ENCODE results near the gene ZSCAN25. TPM values are rescaled to one million over a fixed set of nuclear protein-coding genes. Genes with fewer than 3 reads are reported as not detected.
A peak's percentile ranks its signal among the peaks of the same experiment; 100 is the strongest.
"Not testable (repeated sequence)": the region's sequence is repeated elsewhere in the genome, so short reads cannot be mapped to it uniquely, and the experiment has no call there.

The ZSCAN25 gene
- 1 to 10 TPM; 9.4 to 9.7 TPM for total RNA-seq
- long read RNA-seq, partial matches to known transcripts = 0 of 6 reads
- long read RNA-seq, other reads (novel, unspliced or antisense) = 6 of 6 reads

DNA sequence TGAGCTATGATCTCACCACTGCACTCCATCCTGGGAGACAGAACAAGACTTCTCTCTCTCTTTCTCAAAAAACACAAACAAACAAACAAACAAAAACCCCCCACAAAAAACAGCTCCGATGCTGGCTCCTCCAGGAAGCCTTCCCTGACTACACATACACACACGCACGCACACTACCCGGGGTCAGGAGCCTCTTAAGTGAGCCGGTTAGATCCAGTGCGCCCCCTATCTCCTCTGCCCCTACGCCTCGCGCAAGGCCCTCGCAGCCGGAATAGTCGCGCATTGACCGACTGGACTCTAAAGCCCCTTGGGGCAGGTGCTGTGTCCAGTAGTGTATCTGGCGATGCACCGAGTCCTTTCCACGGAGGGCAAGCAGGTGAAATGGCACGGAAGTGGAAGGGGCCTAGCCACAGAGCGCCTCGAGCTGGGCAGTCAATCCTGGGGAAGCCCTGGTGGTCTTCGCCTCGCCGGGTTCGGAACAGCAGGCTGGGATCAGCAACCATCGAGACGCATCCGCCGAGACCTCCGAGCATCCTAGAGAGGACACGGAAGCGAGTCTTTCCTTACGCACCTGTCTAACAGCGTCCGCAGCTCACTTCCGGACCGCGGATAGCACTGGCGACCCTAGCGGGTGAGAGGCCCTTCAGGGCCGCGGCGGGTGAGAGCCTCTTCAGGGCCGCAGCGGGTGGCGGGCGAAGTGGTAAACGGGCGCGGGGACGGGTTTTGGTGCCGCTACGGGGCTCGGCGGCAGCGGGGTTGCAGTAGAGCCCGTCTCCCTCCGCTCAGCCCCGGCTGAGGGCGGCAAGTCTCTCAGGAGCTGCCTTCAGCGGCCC, at the start of gene ZSCAN25:
Gene ZSCAN25, plus strand, starts transcription at position 588 of the 833 bp plus-strand sequence. CDS start 2,661 bp downstream, outside the sequence.
- DNase-seq (peak; percentile 91), ATAC-seq (peak; percentile 98 to 99)
- intact Hi-C loops (cut with DNase I) = no loop called here

DNA sequence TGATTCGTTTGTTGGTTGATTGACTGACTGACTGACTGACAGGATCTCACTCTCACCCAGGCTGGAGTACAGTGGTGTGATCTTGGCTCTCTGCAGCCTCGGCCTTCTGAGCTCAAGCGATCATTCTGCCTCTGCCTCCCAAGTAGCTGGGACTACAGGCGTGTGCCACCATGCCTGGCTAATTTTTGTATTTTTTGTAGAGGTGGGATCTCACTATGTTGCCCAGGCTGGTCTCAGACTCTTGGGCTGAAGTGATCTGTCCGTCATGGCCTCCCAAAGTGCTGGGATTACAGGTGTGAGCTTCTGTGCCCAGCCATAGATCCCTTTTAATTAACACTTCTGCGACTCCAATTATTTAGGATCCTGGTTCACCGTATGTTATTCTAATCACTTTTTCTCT, 48.0 kb upstream of the ZSCAN25 start:
- intact Hi-C loops (cut with DNase I); DNase-seq; ATAC-seq: not testable (repeated sequence)

DNA sequence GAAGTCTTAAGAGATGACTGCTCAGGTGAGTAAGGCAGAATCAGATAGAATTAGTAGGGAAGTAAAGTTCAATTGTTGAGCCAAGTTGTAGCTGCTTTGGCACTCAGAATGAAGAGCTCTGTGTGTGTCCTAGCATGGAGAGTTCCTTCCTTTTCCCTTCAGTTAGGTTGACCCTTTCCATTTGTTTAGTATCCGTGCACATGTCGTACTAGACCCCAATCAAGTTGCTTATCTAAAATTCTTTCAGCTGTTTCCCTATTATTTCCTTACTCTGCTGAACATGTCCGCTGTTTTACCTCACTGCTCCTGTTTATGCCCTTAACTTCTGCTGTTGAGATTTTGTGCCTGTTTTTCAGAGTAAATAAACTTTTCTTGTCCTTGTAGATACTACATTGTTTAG, 45.0 kb upstream of the ZSCAN25 start:
- DNase-seq = no peak
- intact Hi-C loops (cut with DNase I) = no loop called here
- no peak for ATAC-seq

DNA sequence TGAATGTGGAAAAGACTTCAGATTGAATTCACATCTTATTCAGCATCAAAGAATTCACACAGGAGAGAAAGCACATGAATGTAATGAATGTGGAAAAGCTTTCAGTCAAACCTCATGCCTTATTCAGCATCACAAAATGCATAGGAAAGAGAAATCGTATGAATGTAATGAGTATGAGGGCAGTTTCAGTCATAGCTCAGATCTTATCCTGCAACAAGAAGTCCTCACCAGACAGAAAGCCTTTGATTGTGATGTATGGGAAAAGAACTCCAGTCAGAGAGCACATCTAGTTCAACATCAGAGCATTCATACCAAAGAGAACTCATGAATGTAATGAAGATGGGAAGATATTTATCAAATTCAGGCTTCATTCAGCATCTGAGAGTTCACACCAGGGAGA, 43.5 kb upstream of the ZSCAN25 start:
- no peak for DNase-seq
- ATAC-seq = no peak
- intact Hi-C loops (cut with DNase I) = no loop called here

DNA sequence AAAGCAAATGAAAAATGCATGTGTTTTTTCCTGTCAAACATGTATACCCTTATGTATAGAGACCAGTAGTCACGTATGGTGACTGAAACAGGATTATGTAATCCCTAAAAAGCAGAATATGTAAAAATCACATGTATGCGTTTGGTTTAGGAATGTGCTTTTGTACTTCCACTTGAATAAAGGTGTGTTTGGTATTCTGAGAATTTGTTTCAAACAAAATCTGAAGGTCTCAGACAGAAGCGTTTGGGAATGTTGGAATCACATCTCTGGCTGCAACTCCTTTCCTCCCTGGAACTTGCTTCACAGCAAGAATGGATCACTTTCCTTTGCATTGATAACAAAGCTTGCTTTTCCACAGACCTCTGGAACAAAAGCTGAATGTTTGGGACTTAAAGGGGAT, 40.5 kb upstream of the ZSCAN25 start:
- ATAC-seq (no peak), DNase-seq (no peak)
- intact Hi-C loops (cut with DNase I) = no loop called here

DNA sequence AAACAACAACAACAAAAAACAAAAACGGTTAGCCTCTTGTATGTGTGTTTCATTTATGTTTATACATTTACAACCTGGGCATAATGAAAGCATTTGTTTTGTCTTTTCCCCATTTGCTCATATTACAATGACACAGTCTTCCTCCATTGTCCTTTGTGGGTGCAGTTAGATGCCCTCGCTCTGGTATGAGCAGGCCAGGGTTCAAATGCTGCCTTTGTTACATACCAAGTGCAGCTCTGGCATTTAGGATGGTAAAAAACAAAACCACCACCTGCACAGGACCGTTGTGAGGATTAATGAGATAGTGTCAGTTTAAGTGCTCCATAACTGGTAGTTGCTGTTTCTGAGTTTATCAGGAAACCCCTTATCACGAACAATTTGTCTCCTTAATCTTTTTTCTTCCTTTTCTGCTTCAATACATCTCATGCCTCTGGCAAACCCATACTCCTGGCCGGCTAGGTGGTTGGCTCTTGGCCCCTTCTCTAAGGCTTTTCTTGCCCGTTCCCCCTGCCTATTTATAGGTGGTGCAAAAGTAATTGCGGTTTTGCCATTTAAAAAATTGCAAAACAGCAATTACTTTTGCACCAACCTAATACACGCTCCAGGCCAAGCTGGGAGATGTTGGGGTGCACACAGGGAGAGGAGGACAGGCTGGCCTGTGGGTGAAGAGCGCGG, 37.3 kb upstream of the ZSCAN25 start:
- intact Hi-C loops (cut with DNase I) = no loop called here
- DNase-seq = no peak
- no peak for ATAC-seq

DNA sequence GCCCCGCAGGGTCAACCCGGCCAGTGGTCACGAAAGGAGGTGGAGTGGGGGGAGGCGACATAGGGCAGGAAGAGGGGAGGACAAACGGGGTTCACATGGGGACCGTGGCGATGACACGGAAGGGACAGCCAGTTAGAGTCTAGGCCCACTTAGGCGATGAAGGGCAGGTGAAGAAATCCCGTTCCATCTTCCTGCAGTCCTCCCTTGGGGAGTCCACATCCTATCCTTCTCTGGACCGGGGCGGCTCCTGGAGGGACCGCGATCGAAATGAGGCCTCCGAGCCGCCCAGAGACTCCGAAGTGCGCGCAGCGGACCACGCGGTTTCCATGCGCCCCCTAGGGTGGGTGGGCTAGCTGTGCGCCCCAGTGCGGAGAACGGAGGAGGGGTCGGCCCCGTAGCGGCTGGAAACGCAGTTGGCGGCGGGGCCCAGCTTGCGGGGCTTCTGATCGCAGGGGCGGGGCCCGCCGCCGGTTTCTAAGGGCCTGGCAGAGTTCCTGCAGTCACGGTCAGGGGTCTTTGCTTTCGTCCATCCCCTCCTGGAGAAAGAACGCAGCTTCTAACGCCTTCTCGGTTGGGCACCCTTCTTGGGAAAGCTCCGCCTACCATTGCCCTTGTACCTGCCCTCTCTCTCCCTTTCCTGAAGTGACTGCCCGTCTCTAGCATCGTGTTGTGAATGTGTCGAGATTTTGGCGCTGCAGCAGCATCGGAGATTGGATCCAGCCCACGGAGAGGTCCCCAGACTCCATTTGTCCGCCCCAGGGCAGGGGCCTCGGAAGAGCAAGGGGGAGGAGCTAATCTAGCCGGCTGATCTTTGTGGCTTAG, 36.6 kb upstream of the ZSCAN25 start:
- DNase-seq (peak; percentile 42), ATAC-seq (peak; percentile 78 to 85)
- intact Hi-C loops (cut with DNase I) = no loop called here

DNA sequence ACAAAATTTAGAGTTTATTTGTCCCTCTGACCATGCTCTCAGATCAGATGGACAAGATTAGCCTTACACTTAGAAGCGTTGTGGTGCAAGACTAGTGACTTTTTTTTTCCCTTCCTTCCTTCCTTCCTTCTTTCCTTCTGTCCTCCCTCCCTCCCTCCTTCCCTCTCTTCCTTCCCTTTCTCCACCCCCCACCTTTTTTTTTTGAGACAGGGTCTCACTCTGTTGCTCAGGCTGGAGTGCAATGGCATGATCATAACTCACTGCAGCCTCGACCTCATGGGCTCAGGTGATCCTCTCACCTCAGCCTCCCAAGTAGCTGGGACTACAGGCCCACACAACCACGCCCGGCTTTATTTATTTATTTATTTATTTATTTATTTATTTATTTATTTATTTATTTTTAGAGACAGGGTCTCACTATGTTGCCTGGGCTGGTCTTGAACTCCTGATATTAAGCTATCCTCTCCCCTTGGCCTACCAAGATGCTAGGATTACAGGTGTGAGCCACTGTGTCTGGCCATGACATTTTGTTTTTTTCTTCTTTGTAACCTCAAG, 35.9 kb upstream of the ZSCAN25 start:
- DNase-seq; intact Hi-C loops (cut with DNase I); ATAC-seq: not testable (repeated sequence)

DNA sequence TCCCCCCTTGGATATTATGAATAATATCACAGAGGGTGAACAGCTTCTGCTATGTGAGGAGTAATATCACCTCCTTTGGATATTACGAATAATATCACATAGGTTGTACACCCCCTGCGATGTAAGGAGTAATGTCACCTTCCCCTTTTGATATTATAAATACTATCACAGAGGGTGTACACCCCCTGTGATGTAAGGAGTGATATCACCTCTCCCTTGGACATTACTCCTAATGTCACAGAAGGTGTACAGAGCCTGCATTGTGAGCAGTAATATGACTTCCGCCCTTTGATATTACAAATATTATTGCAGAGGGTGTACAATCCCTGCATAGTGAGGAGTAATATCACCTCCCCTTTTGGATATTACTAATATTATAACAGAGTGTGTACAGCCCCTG, 27.9 kb upstream of the ZSCAN25 start:
- ATAC-seq (no peak), DNase-seq (no peak)
- intact Hi-C loops (cut with DNase I) = no loop called here

DNA sequence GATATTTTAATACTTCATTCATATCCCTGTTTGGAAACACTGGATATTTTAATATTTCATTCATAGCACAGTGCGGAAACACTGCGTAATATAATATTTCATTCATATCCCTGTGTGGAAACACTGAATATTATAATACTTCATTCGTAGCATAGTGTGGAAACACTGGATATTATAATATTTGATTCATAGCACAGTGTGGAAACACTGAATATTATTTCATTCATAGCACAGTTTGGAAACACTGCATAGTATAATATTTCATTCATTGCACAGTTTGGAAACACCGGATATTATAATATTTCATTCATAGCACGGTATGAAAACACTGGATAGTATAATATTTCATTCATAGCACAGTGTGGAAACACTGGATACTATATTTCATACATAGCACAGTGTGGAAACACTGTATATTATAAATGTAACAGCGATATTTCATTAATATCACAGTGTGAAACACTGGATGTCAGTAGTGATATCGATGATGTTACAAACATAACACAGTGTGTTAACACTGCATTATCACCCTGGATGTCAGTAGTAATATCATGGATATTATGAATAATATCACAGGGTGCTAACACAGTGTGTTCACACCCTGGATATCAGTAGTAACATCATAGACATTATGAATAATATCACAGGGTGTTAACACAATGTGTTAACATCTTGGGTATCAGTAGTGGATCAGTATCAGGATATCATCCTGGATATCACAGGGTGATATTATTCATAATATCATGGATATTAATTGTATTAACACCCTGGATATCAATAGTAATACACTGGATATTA, 21.6 kb upstream of the ZSCAN25 start:
- DNase-seq (no peak), ATAC-seq (no peak)
- intact Hi-C loops (cut with DNase I) = no loop called here

DNA sequence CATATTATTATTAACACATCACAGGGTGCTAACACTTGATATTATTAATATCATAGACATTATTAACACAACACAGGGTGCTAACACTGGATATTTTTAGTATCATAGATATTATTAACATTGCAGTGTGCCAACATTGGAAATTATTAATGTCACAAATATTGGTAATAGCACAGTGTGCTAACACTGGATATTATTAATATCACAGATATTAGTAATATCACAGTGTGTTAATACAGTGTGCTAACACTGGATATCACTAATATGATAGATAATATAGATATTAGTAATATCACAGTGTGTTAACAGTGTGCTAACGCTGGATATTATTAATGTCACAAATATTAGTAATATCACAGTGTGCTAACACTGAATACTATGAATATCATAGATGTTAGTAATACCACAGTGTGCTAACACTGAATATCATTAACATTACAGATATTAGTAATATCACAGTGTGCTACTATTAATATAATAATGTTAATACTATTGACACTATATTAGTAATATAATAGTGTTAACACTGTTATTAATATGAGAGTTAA, 20.3 kb upstream of the ZSCAN25 start:
- DNase-seq = no peak
- intact Hi-C loops (cut with DNase I) = no loop called here
- ATAC-seq = no peak

DNA sequence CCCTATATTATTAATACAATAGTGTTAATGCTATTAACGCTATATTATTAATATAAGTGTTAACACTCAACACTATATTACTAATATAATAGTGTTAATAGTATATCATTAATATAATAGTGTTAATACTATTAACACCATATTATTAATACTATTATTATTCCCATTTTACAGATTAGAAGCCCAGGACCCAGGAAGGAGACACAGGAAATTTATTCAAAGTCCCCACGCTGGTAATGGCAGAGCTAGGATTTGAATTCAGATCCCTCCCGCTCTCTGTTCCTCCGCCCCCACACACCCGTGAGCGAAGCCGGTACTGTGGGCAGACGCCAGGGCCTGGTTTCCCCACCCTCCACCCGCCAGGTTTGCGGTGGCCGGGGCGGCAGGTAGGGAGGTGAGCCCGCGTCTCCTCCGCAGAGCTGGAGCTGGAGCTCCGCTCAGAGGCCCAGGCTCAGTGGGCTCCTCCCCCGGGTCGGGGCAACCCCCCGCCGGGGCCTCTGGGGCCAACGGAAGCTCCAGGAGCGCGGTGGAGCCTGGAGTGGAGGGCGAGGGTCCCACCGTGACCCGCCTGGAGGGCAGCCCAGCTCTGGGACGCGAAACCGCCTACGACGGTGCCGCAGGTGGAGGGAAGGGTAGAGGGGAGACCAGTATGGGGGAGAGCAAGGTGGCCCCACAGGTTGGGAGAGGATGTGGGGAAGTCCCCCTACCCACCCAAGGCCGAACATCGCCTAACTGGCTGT, 18.8 kb upstream of the ZSCAN25 start, which contains the start of gene TMEM225B:
Gene TMEM225B, plus strand, starts transcription at position 506 of the 740 bp plus-strand sequence. CDS start 6,122 bp downstream, outside the sequence.
- intact Hi-C loops (cut with DNase I) = no loop called here
- no peak for ATAC-seq
- DNase-seq = no peak

DNA sequence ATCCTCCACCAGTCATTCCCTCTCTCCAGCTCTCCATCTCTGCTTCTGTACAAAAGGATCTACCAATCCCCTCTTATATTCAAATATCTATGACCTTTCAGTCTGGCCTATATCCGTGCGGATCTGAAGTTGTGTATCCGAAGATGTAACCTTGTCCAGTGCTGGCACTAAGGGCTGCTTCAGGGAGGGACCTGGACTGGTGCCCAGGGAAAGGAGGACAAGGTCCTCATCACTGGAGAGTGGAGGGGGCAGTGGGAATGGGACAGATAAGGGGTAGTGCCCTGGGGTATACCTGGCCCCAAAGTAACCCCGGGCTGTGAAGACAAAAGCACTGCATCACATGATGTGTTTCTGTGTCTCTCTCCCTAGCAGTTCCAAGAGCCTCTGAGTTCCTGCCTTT, 16.9 kb upstream of the ZSCAN25 start:
- DNase-seq = no peak
- intact Hi-C loops (cut with DNase I) = no loop called here
- ATAC-seq = no peak

DNA sequence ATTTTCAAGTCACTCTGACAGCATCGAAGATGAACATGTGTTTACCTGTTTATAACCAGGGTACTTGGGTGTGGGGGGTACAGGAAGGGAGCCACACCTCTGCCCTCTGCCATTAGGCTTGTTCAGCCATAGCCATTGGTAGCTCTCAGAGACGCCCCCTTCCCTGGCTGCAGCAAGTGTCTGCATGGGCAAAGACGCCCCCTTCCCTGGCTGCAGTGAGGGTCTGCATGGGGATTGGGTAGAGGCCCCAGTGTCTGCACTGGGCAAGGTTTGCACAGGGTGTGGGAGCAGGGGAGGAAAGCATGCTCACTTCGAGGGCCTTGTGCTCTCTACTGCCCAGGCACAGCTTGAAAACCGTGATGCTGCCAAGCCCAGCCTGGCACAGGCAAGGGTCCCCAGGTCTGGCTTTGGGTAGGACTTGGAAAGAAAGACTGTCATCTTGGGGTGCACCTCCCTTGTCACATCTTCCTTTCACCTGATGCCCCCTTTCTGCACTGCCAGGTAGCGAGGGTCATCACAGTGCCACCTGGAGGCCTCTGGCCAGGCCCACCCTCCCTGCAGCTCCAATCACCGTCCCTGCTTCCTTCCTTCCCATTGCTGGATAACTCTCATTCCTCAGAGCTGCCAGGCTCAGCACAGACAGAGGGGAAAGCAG, 15.0 kb upstream of the ZSCAN25 start:
- intact Hi-C loops (cut with DNase I) = no loop called here
- ATAC-seq (no peak), DNase-seq (no peak)

DNA sequence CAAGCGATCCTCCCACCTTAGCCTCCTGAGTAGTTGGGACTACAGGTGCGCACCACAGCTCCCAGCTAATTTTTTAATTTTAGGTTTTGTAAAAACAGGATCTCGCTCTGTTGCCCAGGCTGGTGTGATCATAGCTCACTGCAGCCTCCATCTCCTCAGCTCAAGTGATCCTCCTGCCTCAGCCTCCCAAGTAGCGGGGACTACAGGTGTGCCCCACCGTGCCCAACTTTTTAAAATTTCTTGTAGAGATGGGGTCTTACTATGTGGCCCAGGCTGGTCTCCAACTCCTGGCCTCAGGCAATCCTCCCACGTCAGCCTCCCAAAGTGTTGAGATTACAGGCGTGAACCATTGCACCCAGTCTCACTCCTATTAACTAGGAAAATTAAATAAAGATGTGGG, 11.2 kb upstream of the ZSCAN25 start:
- ATAC-seq (no peak), DNase-seq (no peak)
- intact Hi-C loops (cut with DNase I) = no loop called here

DNA sequence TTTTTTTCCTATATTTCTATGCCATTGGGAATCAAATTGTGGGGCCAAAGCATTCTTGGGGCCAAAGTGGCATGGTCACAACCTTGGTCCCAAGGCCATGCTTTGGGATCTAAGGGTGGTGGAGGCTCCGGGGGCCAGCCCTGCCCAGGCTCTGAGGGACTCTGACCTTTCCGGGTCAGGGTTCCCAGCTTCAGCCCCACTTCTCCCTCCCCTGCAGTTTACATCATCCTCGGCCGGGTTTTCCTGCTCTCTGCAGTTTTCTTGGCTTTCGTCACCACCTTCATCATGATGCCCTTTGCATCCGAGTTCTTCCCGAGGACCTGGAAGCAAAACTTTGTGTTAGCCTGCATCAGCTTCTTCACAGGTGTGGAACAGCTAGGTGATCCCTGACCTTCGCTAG, 10.2 kb upstream of the ZSCAN25 start:
- intact Hi-C loops (cut with DNase I) = no loop called here
- ATAC-seq (no peak), DNase-seq (no peak)

DNA sequence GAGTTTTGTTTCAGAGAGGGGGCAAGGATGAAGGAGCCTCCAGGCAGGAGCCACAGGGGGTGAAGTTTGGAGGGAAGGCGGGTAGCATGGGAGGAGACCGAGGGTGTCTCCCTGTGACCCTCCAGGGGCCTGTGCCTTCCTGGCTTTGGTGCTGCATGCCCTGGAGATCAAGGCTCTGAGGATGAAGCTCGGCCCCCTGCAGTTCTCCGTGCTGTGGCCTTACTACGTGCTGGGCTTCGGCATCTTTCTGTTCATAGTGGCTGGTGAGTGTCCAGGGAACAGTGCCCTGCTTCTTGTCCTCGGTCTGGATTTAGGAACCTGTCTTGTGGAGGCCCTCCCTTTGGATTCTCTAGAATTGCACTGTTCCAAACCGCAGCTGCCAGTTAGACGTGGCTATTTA, 9.2 kb upstream of the ZSCAN25 start:
- no peak for ATAC-seq
- intact Hi-C loops (cut with DNase I) = no loop called here

More for the DNA sequence above, 9.2 kb upstream of the ZSCAN25 start:
- no peak for DNase-seq

Data from left cardiac atrium (tissue), 4 donors.